Muscle of leg (tissue), 11 donors: ENCODE data around the gene CXCR1. TPM values are rescaled to one million over a fixed set of nuclear protein-coding genes. Genes with fewer than 3 reads are reported as not detected.

Experiments
- DNase-seq: peaks from one replicate; pipeline ENCODE4 v3.0.0; 2013
- H3K27ac ChIP-seq: one replicate; pipeline ENCODE4 v1.5.1; 2013; ENCODE audit warnings: mild to moderate bottlenecking, low read length, control low read depth
- H3K27me3 ChIP-seq: one replicate; pipeline ENCODE4 v1.6.1; 2013; ENCODE audit warnings: low read length; ENCODE audit not compliant: control insufficient read depth, insufficient read depth
- H3K36me3 ChIP-seq: one replicate; pipeline ENCODE4 v1.6.1; 2013; ENCODE audit warnings: low read length; ENCODE audit not compliant: control insufficient read depth, insufficient read depth
- H3K4me1 ChIP-seq: one replicate; pipeline ENCODE4 v1.6.1; 2013; ENCODE audit warnings: low read length; ENCODE audit not compliant: control insufficient read depth, insufficient read depth
- H3K4me3 ChIP-seq: one replicate; pipeline ENCODE4 v1.5.1; 2013; ENCODE audit warnings: low read length, control low read depth
- H3K9me3 ChIP-seq: replicated peaks from 2 replicates; pipeline ENCODE4 v1.6.1; 2013; ENCODE audit warnings: low read depth, low read length; ENCODE audit not compliant: control insufficient read depth
- WGBS: methylation state at CpG from one replicate; pipeline ENCODE4 v1.1.5; 2013; ENCODE audit warnings: missing lambda C conversion rate; ENCODE audit not compliant: insufficient coverage; 5-methylcytosine and 5-hydroxymethylcytosine counted together
- polyA plus RNA-seq, 8 donors: library from polyadenylated mRNA; unstranded; fragments of 120-200 nt; gene quantifications; one replicate each; pipeline versions ENCODE4 v1.2.1 to v1.2.3, GENCODE V29; 2013; ENCODE audit warnings: inconsistent platforms in 1 of 8, low replicate concordance in 1 of 8; ENCODE audit not compliant: insufficient read length in 8 of 8, insufficient read depth in 1 of 8
- total RNA-seq: library from RNA; stranded (reverse); fragments of 120-200 nt; gene quantifications from one replicate; pipeline ENCODE4 v1.2.4, GENCODE V29; 2013

CXCR1 gene
- total and polyA plus RNA-seq, 9 donors: 0.06 to 0.30 (median 0.11) TPM; not detected in 5

GRCh38 chr2:218168635-218169462, 2.1 kb upstream of the CXCR1 start:
- H3K36me3 ChIP-seq: no peaks in the 10 kb centered on the region
- H3K27me3 ChIP-seq: peaks cover 8% of the 10 kb centered on the region
- 100% methylated on average over 1 of the region's 9 CpGs for WGBS
- DNase-seq: peak; percentile 57
- H3K4me1 ChIP-seq: no peaks in the 10 kb centered on the region
- no peak overlapping the region for H3K27ac ChIP-seq
- no peaks in the 10 kb centered on the region for H3K9me3 ChIP-seq
- H3K4me3 ChIP-seq: no peak overlapping the region

- Histone ChIP-seq H3K27me3 (peaks cover 11% of the 10 kb centered on the region), H3K4me1 (no peaks in the 10 kb centered on the region), H3K4me3 (no peak overlapping the region), H3K27ac (no peak overlapping the region), H3K9me3 (no peaks in the 10 kb centered on the region), H3K36me3 (no peaks in the 10 kb centered on the region)
- DNase-seq: no peak
- WGBS: 100% methylated on average over 1 of the region's 1 CpG
These were observed 1.3 kb upstream of the CXCR1 start for GRCh38 chr2:218168016-218168415.

DNA sequence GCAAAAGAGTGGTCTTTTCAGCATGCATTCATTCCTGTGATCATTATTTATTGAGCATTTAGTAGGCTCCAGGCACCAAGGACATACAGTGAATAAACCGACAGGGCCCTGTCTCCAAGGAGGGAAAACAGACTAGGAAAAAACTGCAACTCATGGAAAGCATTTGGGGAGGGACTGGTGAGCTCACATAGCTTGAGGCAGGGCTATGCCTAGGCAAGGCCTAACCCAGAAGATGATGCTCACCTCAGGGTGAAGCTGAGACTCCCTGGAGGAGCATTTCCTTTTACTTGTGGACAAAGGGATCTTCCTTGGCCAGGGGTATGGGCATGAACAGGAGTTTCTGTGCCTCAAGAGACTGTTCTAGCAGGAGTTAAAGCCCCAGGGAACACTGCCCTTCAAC, 3.9 kb downstream of the CXCR1 start:
- Histone ChIP-seq H3K4me1 (no peaks in the 10 kb centered on the region), H3K36me3 (no peaks in the 10 kb centered on the region), H3K27me3 (peaks cover 11% of the 10 kb centered on the region), H3K4me3 (no peak overlapping the region), H3K9me3 (no peaks in the 10 kb centered on the region), H3K27ac (no peak overlapping the region)
- DNase-seq: no peak
- WGBS: 67% methylated on average over 1 of the region's 1 CpG

GRCh38 chr2:218161644-218162043, 5.1 kb downstream of the CXCR1 start:
- H3K9me3 ChIP-seq: no peaks in the 10 kb centered on the region
- H3K27me3 ChIP-seq: peaks cover 9% of the 10 kb centered on the region
- no peak overlapping the region for H3K27ac ChIP-seq
- no peak overlapping the region for H3K4me3 ChIP-seq
- H3K36me3 ChIP-seq: no peaks in the 10 kb centered on the region
- WGBS: 80% methylated on average over 1 of the region's 2 CpGs
- no peak for DNase-seq
- no peaks in the 10 kb centered on the region for H3K4me1 ChIP-seq

DNA sequence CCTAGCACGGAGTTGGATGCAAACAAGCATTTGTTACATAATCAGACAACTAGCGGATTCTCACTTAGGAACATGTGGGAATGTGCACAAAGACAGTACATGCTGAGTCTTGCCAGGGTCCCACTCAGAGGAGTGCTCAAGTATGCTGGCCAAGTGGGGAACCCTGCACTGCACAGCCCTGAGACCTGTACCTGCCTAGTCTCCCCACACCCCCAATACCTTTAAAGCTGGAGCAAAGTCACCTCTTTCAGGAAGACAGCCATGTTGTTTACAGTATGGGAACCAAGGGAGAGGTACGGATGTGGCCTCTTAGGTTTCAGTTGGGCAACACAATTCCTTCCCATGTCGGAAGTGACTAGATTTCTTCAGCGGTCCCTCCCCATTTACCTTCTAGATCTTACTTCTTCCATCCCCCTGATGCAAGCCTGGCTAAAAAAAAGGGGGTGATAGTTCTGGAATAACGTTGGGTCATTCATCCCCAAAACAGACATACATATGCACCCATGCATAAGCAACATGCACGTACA, 10.7 kb downstream of the CXCR1 start:
- no peak overlapping the region for H3K4me3 ChIP-seq
- 50% methylated on average over 2 of the region's 7 CpGs for WGBS
- no peak for DNase-seq
- no peak overlapping the region for H3K27ac ChIP-seq
- no peaks in the 10 kb centered on the region for H3K9me3 ChIP-seq
- no peaks in the 10 kb centered on the region for H3K4me1 ChIP-seq
- no peaks in the 10 kb centered on the region for H3K27me3 ChIP-seq
- no peaks in the 10 kb centered on the region for H3K36me3 ChIP-seq

- no peak for DNase-seq
- Histone ChIP-seq H3K9me3 (no peaks in the 10 kb centered on the region), H3K4me1 (no peaks in the 10 kb centered on the region), H3K36me3 (no peaks in the 10 kb centered on the region), H3K27me3 (peaks cover 3% of the 10 kb centered on the region), H3K4me3 (no peak overlapping the region), H3K27ac (no peak overlapping the region)
- 38% methylated on average over 1 of the region's 1 CpG for WGBS
These were observed 14.0 kb downstream of the CXCR1 start for GRCh38 chr2:218152777-218153176.

DNA sequence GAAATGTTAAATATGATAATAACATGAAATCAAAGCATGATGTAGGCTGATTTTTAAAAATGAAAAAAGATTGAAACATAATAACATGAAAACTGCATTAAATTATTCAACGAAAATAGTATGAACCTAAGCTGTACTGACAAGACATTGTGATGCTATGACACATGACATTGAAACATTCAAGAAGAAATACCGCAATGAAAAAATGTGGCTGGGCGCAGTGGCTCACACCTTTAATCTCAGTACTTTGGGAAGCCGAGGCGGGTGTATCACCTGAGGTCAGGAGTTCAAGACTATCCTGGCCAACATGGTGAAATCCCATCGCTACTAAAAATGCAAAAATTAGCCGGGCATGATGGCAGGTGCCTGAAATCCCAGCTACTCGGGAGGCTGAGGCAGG, 14.6 kb downstream of the CXCR1 start:
- H3K9me3 ChIP-seq: no peaks in the 10 kb centered on the region
- no peak for DNase-seq
- 77% methylated on average over 7 of the region's 8 CpGs for WGBS

DNA sequence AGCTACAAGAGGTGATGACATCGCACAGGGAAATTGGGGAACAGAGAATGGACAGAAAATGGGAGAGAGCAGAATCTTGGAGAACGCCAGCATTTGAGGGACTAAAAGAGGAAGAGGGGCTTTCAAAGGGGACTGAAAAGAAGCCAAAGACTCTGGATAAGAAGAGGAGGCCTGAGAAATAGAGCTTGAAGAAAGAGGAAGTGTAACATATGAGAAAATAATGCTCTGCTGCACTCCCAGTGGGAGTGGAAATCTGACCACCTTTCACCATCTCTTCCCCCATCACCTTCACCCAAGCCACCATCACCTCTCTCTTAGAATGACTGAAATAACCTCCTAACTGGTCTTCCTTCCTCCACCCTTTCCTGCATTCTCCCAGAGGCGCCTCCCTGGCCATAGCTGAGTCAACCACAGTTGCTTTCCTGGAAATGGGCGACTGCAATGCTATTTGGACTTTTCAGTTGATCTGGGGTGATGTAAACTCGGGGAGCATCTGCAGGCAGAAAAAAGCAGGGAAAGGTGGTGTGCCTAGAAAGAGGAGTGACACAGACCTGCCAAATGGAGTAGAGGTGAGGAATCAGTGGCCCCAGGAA, 16.8 kb downstream of the CXCR1 start:
- H3K36me3 ChIP-seq: no peaks in the 10 kb centered on the region
- DNase-seq: no peak
- no peaks in the 10 kb centered on the region for H3K4me1 ChIP-seq
- H3K9me3 ChIP-seq: no peaks in the 10 kb centered on the region
- H3K27me3 ChIP-seq: peaks cover 3% of the 10 kb centered on the region
- 57% methylated on average over 4 of the region's 5 CpGs for WGBS
- no peak overlapping the region for H3K27ac ChIP-seq
- no peak overlapping the region for H3K4me3 ChIP-seq

More for the DNA sequence above, 14.6 kb downstream of the CXCR1 start:
- no peak overlapping the region for H3K27ac ChIP-seq
- no peak overlapping the region for H3K4me3 ChIP-seq
- no peaks in the 10 kb centered on the region for H3K36me3 ChIP-seq
- no peaks in the 10 kb centered on the region for H3K4me1 ChIP-seq
- H3K27me3 ChIP-seq: peaks cover 3% of the 10 kb centered on the region

- Histone ChIP-seq H3K27me3 (peaks cover 3% of the 10 kb centered on the region), H3K27ac (no peak overlapping the region), H3K4me3 (no peak overlapping the region), H3K36me3 (no peaks in the 10 kb centered on the region), H3K4me1 (no peaks in the 10 kb centered on the region), H3K9me3 (no peaks in the 10 kb centered on the region)
- DNase-seq: no peak
- 45% methylated on average over 5 of the region's 5 CpGs for WGBS
These were observed 17.7 kb downstream of the CXCR1 start for GRCh38 chr2:218149098-218149497.

DNA sequence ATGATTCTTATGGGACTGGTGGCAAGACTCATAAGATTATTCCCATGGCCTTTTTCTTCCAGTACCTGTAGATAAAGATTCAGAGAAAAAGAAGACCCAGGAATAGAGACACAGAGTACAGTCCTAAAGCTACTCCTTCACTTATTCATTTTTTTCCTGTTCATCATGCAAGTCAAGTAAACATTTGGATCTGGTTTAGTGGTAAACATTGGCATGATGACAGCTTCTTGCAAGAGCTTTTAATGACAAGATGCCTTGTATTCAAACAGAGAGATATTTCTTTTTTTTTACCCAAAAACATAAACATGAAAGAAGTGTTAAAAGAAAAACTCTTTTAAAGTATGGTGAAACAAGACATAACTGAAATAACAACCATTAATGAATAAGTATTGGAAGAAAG, 20.7 kb downstream of the CXCR1 start:
- no peaks in the 10 kb centered on the region for H3K36me3 ChIP-seq
- no peaks in the 10 kb centered on the region for H3K4me1 ChIP-seq
- no peak overlapping the region for H3K27ac ChIP-seq
- DNase-seq: no peak
- H3K27me3 ChIP-seq: peaks cover 9% of the 10 kb centered on the region
- H3K4me3 ChIP-seq: no peak overlapping the region
- H3K9me3 ChIP-seq: no peaks in the 10 kb centered on the region
